ENCODE results near the gene SRGAP3.
"Not testable (repeated sequence)": the region's sequence is repeated elsewhere in the genome, so short reads cannot be mapped to it uniquely, and the experiment has no call there.

Gene SRGAP3

DNA sequence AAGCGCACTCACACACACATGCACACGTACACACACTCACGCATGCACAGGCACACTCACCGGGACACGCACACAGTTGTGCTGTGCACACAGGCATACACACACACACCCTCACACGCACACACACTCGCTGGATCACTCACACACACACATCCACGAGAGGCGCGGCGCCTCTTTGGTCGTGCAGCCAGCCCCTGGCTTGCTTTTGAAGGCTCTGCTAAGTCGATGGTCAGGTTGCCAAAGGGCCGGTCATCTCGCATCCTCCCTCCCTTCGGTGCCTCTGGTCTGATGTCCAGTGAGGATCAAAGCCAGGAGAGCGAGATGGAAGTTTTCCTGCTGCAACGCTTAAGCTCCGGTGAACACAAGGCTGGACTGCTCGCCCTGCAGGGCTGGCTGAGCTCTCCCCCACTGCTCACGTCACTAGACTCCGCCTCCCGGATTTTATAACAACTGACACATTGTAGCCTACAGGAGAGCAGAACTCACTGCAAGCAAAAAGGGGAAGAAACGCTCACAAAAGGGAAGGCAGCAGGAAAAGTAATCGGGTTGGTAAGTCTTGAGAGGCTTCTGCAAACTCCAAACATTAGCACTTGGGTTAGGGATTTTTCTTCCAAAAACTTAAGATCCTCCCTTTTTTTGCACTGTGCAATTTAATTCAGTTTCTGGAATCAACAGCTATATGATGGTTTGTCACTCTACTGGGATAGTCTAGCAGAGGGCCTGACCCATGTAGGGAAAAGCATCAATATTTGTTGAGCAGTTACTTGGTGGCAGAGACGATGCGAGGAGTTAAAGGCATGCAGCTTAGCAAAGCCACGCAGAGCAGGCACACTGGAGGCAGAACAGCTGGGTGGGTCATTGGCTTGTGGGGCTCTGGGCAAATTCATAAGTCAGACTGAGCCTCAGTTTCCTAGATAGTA is at the start of gene SRGAP3:
SRGAP3 (minus strand) TSS at position 374 of the 920 bp plus-strand sequence. CDS start 695 bp downstream, outside the sequence.
- peak; percentile 97 for DNase-seq (ENCODE audit: low spot score)

GRCh38 chr3:9298236-9298635 is 48.8 kb upstream of the SRGAP3 start:
- DNase-seq (ENCODE audit: low spot score): no peak

DNA sequence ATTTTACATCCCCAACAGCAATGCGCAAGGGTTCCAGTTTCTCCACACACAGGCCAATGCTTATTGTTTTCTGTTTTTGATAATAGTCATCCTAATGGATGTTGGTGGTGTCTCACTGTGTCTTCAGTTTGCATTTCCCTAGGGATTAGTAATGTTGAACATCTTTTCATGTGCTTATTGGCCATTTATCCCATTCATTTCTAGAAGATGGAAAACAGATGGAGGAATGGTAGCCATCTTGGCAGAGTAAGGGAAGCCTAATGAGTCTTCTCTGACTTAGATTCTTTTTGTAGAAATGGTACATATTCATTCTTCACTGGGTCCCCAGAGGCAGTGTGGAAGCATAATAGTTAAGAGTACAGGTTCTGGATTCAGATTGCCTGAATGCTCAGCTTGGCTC is 46.8 kb upstream of the SRGAP3 start:
- no peak for DNase-seq (ENCODE audit: low spot score)

DNA sequence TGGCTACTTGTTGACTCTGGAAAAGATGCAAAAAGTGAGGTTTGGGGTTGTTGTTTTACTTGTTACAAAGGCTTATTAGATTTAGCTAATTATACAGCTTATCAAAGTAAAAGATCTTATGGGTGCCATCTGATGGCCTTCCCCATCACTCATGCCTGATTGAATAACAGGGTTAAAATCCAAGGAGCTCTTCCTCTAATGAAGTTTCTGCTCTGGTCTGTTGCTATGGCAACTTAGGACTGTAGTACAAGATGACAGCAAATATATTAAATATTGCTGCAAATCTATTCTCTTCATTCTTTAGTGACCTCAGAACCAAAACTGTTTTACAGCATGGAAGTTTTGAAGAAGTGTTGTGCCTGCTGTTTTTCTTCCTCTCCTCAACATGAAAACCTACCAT is 45.6 kb upstream of the SRGAP3 start:
- DNase-seq (ENCODE audit: low spot score): no peak

- not testable (repeated sequence) for DNase-seq (ENCODE audit: low spot score)
Measured at GRCh38 chr3:9293953-9294352, 44.5 kb upstream of the SRGAP3 start.

GRCh38 chr3:9293076-9293475 is 43.6 kb upstream of the SRGAP3 start:
- DNase-seq (ENCODE audit: low spot score): no peak

DNA sequence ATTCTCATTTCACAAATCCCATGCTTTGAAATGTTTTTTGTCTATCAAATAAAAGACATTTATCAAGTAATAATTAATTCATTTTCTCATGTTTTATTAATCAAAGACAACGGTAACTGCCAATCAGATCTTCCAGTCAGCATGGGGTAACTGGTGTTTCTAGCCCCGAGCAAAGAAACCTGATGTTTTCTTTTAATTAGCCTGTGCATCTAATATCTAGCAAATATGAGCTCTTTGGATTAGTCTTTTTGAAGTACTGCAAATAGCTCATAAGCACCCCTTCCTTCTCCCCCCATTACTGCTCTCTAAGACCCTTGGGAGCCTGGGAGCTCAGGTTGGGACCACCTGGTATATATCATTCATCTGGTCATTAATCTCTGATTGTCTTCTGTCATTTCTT is 43.1 kb upstream of the SRGAP3 start:
- DNase-seq (ENCODE audit: low spot score): no peak

DNA sequence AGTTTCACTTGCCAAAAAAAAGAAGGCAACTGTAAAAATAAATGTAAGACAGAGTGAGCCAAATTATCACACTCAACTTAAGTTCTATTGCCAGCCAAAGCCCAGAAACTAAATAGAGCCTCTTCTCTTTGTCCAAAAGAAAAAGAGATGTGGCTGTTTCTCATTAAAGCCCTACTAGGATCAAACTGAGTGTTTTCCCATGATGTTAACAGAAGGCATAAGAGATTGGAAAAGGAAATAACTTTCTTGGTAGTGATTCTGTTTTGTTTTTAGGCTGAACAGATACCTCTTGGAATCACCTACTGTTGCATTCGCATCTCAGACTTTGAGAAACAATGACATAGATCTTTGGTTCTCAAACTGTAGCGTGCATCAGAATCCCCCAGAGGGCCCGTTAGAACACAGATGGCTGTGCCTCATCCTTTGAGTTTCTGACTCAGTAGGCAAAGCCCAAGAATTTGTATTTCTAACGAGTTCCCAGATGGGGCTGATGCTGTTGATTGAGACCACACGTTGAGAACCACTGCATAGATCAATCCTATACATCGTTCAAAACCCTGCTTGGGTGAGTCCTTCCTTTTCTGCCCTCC is 42.5 kb upstream of the SRGAP3 start:
- no peak for DNase-seq (ENCODE audit: low spot score)

- no peak for DNase-seq (ENCODE audit: low spot score)
Measured at GRCh38 chr3:9290566-9290965, 41.1 kb upstream of the SRGAP3 start.

DNA sequence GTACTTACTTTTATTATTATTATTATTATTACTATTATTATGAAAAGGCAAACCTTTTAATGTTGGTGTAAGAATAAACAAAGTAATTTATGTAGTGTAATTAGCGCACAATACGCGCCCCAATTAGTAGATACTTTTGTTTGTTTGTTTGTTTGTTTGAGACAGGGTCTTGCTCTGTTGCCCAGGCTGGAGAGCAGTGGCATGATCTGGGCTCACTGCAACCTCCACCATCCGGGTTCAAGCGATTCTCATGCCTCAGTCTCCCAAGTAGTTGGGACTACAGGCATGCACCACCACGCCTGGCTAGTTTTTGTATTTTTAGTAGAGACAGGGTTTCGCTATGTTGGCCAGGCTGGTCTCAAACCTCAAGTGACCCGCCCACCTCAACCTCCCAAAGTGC is 32.1 kb upstream of the SRGAP3 start:
- DNase-seq (ENCODE audit: low spot score): not testable (repeated sequence)

DNA sequence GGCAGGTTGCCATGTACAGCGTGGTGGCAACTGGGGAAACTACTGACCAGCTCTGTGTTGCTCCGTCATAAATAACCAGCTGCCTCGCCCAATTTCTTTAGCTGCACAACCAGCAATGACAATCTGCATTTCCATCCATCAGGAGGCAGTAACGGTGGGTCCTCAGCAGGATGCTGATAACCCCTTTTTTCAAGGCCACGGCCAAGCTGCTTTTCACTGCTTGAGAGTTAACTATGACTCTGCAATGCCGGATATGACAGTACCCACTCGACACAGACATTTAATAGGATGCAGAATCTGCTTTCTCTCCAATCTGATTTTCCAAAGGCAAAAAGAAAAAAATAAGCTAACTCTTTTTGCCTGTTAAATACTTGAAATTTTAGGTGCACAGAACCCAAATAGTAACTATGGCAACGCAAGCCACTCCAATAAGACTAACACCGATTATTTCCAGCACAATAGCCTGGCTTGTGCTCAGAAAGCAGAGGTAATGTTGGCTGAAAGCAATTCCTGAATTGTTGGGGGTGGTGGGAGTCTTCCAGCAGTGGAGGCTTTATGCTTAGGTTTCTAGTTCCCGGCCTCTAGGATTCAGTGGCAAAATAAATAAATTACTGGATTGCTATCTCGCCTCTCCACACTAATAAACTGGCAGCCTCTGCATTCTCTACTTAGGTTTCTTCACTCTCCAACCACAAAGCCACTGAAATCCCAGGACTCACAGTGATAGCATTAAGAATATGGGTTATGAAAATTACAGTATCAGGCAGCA is 31.2 kb upstream of the SRGAP3 start:
- DNase-seq (ENCODE audit: low spot score): peak; percentile 9

- peak; percentile 48 for DNase-seq (ENCODE audit: low spot score)
Measured at GRCh38 chr3:9279966-9280365, 30.5 kb upstream of the SRGAP3 start.

GRCh38 chr3:9278498-9278897 is 29.1 kb upstream of the SRGAP3 start:
- DNase-seq (ENCODE audit: low spot score): no peak

GRCh38 chr3:9278085-9278484 is 28.6 kb upstream of the SRGAP3 start:
- no peak for DNase-seq (ENCODE audit: low spot score)

- no peak for DNase-seq (ENCODE audit: low spot score)
Measured at GRCh38 chr3:9276761-9277370, 27.4 kb upstream of the SRGAP3 start.

GRCh38 chr3:9271903-9272302 is 22.5 kb upstream of the SRGAP3 start:
- no peak for DNase-seq (ENCODE audit: low spot score)

GRCh38 chr3:9270704-9271103 is 21.3 kb upstream of the SRGAP3 start:
- no peak for DNase-seq (ENCODE audit: low spot score)

DNA sequence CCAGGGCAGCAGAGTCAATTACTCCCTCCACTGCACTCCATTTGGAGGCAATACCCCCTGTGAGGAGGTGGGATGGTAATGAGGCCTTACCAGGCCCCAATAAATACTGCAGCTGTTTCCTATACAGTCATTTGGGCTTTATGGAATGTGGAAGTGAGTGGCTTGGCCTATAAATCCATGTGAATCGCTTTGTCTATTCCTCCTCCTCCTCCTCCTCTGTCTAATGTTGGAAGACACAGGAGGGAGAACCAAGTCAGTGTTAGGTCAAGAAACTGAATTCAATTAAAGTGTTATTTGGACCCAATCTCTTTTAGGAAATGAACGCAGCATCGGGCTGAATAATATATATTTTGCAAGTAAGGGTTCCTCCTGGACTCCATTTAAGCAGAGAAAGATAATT is 17.3 kb upstream of the SRGAP3 start:
- no peak for DNase-seq (ENCODE audit: low spot score)

GRCh38 chr3:9260305-9260704 is 10.9 kb upstream of the SRGAP3 start:
- no peak for DNase-seq (ENCODE audit: low spot score)

GRCh38 chr3:9257092-9257491 is 7.6 kb upstream of the SRGAP3 start:
- DNase-seq (ENCODE audit: low spot score): no peak

DNA sequence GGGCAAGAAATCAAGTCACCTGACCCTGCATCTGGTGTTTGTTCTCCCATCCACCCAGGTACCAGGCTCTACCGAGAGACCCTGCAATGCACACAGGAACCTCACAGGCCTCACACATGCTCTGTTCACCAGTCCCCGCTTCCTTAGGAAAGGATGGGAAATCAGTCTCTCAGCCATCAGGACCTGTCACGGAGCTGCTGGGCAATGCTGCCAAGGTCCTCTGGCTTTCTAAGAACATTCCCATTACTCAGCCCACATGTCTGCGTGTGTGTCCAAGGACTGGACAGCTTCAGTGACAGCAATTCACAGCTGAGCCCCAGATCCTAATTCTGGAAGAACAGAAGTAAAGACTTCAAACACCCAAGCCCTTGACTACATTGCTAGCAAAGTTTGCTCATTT is 6.5 kb upstream of the SRGAP3 start:
- DNase-seq (ENCODE audit: low spot score): no peak

GRCh38 chr3:9254764-9255163 is 5.3 kb upstream of the SRGAP3 start:
- no peak for DNase-seq (ENCODE audit: low spot score)

Data from globus pallidus (tissue), 1 donor.